Rectal smooth muscle tissue (tissue), 1 donor: ENCODE data around the gene TAS2R16.

Source experiments
- H3K27ac ChIP-seq: one replicate; pipeline ENCODE4 v1.7.0; 2013; ENCODE audit warnings: low read depth, low read length, inconsistent platforms
- H3K27me3 ChIP-seq: one replicate; pipeline ENCODE4 v1.7.0; 2013; ENCODE audit warnings: low read length; ENCODE audit not compliant: control insufficient read depth, insufficient read depth
- H3K36me3 ChIP-seq: one replicate; pipeline ENCODE4 v1.7.0; 2013; ENCODE audit warnings: low read length; ENCODE audit not compliant: control insufficient read depth, insufficient read depth
- H3K4me1 ChIP-seq: one replicate; pipeline ENCODE4 v1.7.0; 2013; ENCODE audit warnings: low read length; ENCODE audit not compliant: control insufficient read depth, insufficient read depth
- H3K4me3 ChIP-seq: one replicate; pipeline ENCODE4 v1.7.0; 2013; ENCODE audit warnings: low read length
- H3K9ac ChIP-seq: one replicate; pipeline ENCODE4 v1.7.0; 2013; ENCODE audit warnings: low read length

Gene TAS2R16

DNA sequence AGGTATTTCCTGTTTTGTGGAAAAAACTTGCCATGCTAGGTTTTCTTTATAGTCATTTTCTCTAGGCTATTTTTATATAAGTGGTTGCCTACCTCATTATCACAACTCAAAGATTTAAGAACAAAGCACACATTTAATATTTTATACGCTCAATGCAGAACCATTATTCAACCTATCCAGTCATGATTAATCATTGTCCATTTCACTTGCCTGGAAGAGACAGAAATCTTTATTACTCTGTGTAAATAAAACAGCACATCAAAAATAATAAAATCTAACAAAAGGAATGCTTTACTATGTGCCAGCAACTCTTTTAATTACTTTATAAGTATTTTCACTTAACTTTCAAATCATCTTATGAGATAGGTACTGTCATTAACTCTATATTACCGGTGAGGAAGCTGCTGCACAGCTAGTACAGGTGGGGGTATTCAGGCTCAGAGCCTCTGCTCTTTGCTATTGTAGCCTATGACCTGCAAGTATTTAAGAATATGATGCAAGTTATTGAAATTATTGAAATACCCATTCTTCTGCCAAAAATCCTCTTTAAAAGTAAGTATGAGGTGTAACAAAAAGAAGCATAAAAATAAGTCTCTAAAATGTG, 16.4 kb upstream of the TAS2R16 start:
- H3K4me1 ChIP-seq = no peaks in the 10 kb centered on the region
- H3K9ac ChIP-seq = no peak overlapping the region
- H3K27me3 ChIP-seq = no peaks in the 10 kb centered on the region
- no peaks in the 10 kb centered on the region for H3K36me3 ChIP-seq
- H3K27ac ChIP-seq = no peak overlapping the region
- no peak overlapping the region for H3K4me3 ChIP-seq

DNA sequence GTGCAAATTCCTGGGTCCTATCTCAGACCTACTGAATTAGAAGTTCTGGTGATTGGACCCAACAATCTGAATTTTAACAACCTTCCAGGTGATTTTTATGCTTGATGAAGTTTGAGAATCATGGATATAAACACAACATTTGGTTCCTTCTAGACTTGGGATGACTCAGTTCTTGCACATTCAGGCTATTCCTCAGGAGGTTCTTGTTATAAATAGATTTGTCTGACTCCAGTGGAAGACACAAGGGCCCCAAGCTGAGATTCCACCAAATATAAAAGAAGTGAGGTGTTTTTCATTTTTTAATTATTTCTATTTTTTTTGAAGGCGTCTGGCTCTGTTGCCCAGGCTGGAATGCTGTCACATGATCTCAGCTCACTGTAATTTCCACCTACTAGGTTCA, 9.4 kb upstream of the TAS2R16 start:
- Histone ChIP-seq H3K27me3 (no peaks in the 10 kb centered on the region), H3K4me1 (no peaks in the 10 kb centered on the region), H3K4me3 (no peak overlapping the region), H3K27ac (no peak overlapping the region), H3K36me3 (no peaks in the 10 kb centered on the region), H3K9ac (no peak overlapping the region)

DNA sequence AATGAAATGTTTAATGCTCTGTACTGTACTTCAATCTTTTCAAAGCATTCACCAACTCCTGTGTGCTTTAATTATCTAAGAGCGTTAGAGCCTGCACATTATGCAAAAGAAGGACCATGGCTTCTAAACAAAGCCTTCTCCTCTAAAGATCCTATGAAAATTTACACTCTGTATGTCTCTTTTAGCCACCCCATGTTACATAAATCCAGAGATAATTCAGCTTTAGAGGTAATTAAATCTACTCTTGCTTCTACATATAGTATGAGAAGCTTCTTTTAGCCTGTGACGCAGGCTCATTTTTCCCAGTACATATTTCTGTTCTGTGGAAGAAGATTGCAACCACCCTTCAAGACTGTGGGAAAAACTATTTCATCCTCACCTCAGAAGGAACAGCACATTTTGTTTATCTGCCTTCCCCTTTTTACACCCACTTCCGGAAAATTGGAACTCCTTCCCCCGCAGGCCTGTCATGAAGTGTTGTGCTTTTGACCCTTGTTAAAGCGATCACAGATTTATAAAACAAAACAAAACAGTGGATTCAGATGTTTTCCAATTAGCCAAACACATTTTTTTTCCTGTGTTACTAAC, 8.1 kb upstream of the TAS2R16 start:
- H3K9ac ChIP-seq = no peak overlapping the region
- no peaks in the 10 kb centered on the region for H3K36me3 ChIP-seq
- no peaks in the 10 kb centered on the region for H3K27me3 ChIP-seq
- no peak overlapping the region for H3K27ac ChIP-seq
- H3K4me1 ChIP-seq = no peaks in the 10 kb centered on the region
- no peak overlapping the region for H3K4me3 ChIP-seq

DNA sequence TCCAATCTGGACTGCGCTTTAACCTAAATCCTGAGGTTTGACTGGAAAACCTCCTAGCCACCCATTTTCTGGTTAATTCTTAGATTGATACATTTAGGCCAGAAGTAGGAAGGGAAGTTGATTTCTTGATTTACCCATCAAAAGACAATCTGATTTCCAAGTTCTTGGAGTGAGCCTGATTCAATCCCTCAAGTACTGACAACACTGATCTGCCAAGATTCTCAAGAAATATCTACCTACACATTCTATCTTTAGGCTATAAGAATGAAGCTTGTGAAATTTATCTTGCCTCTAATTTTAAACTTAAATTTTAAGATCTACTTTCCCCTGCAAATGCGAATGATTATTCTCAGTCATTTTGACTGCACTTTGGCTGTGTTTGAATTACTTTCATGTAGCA, 5.9 kb downstream of the TAS2R16 start:
- no peaks in the 10 kb centered on the region for H3K4me1 ChIP-seq
- no peak overlapping the region for H3K27ac ChIP-seq
- no peak overlapping the region for H3K4me3 ChIP-seq
- H3K9ac ChIP-seq = no peak overlapping the region
- no peaks in the 10 kb centered on the region for H3K27me3 ChIP-seq
- H3K36me3 ChIP-seq = no peaks in the 10 kb centered on the region

DNA sequence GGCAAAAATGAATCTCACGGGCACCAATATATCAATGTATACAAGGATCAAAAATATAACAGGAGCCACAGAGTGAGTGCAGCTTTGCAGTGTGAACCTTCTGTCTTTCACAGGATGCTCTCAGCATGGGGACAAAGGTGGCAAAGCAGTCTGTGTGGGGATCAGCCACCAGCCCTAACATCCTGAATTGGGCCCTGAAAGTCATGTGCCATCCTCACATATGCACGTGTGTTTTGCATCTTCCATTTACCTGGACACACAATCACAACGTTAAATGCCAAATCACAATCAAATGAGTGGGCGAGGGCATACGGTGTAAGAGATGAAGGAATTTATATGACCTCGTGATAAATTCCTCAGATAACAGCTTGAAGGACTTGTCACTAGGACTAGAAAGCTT, 6.5 kb downstream of the TAS2R16 start:
- Histone ChIP-seq H3K4me1 (no peaks in the 10 kb centered on the region), H3K9ac (no peak overlapping the region), H3K27me3 (no peaks in the 10 kb centered on the region), H3K36me3 (no peaks in the 10 kb centered on the region), H3K27ac (no peak overlapping the region), H3K4me3 (no peak overlapping the region)

DNA sequence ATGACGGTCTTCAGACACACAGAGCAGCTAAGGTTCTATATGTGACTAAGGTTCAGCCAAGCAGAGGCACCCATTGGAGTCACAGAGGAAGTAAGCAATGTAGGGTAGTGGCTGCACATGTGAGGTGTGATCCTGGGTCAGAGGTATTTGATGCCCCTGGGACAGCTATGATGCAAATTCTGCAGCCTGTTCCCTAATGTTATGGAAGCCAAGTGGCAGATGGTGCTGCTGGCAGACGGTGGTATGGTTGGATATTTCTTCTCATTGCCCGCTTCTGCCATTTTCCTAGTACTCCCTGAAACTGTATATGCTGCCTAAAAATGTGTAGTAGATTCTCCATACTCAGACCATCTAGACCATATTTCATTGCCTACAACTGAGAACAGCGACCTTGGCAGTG, 7.2 kb downstream of the TAS2R16 start:
- H3K4me1 ChIP-seq = no peaks in the 10 kb centered on the region
- H3K36me3 ChIP-seq = no peaks in the 10 kb centered on the region
- no peak overlapping the region for H3K27ac ChIP-seq
- H3K9ac ChIP-seq = no peak overlapping the region
- no peak overlapping the region for H3K4me3 ChIP-seq
- H3K27me3 ChIP-seq = no peaks in the 10 kb centered on the region

DNA sequence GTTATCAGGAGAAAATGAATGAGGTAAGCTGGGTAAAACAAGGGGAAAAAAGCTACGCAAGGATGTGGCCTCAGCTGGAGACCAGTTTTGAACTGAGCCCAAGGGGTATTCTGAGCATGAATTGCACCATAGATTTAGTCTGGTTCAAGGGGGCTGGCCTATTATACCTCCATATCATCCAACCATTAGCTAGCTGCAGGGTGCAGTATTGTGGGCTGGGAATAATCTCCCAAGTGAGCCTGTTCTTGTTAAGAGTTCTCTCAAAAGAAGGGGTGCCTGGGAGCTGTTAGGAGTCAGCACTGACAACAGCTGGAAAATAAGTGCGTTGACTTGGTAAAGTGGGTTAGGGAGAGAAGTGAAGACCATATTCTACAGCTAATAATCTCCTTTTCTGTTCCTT, 8.0 kb downstream of the TAS2R16 start:
- Histone ChIP-seq H3K4me1 (no peaks in the 10 kb centered on the region), H3K4me3 (no peak overlapping the region), H3K36me3 (no peaks in the 10 kb centered on the region), H3K27me3 (no peaks in the 10 kb centered on the region), H3K9ac (no peak overlapping the region), H3K27ac (no peak overlapping the region)

DNA sequence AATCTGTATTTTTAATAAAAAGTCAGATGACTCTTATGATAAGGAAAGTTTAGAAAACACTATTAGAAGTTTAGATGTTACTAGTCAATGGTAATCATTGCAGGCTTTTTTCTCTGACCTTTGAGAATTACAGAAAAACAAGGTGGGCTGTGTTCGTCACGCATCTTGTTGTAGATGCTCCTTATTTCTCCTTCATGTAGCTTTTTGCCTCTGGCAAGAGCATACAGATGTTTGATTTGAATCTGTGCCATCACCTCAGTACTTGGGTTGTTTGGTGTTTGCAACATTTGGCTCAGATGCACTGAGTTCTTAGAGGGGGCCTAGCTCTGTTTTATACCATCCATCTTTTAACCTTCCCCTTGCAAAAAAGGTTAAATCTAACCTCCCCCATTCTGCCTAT, 11.5 kb downstream of the TAS2R16 start:
- Histone ChIP-seq H3K9ac (no peak overlapping the region), H3K4me3 (no peak overlapping the region), H3K27ac (no peak overlapping the region), H3K27me3 (no peaks in the 10 kb centered on the region), H3K4me1 (no peaks in the 10 kb centered on the region), H3K36me3 (no peaks in the 10 kb centered on the region)

DNA sequence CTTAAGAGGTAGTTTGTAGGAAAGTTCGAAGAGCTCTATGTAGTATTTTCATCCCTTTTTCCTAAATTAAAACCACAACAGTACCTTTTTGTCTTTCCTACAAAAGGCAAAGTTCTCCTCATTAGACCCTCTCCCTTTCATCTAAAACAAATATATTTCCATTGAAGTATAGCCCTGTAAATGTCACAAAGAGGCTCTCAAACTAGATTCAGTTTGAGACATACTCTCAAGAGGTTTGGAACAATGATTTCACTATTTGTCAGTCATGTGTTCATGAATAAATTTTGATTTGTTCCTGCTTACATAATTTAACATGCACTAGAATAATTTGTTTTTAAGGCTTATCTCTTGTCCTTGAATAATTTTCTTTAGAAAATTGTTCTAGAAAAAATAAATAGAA, 12.2 kb downstream of the TAS2R16 start:
- H3K4me1 ChIP-seq = no peaks in the 10 kb centered on the region

DNA sequence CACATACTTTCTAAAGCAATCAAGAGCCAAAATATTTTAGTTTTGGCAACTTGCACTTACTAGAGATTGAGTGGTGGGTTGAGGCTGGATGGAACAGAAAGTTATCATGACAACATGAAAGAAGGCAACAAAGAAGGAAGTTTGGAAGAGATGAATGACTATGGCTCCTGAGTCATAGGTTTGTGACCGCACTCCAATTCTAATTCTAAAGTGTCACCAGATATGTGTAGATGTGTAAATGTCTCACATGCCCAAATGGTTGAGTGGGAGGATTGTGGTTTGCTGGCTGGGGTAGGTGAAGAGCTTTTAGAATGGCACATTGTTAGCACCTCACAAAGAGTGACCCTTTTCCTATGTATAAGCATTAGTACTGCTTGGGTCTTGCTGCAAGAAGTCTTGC, 20.2 kb downstream of the TAS2R16 start:
- Histone ChIP-seq H3K4me1 (no peaks in the 10 kb centered on the region), H3K9ac (no peak overlapping the region), H3K27me3 (no peaks in the 10 kb centered on the region), H3K4me3 (no peak overlapping the region), H3K27ac (no peak overlapping the region), H3K36me3 (no peaks in the 10 kb centered on the region)

More for the DNA sequence above, 12.2 kb downstream of the TAS2R16 start:
- H3K36me3 ChIP-seq = no peaks in the 10 kb centered on the region
- no peaks in the 10 kb centered on the region for H3K27me3 ChIP-seq
- H3K27ac ChIP-seq = no peak overlapping the region
- no peak overlapping the region for H3K4me3 ChIP-seq
- H3K9ac ChIP-seq = no peak overlapping the region

DNA sequence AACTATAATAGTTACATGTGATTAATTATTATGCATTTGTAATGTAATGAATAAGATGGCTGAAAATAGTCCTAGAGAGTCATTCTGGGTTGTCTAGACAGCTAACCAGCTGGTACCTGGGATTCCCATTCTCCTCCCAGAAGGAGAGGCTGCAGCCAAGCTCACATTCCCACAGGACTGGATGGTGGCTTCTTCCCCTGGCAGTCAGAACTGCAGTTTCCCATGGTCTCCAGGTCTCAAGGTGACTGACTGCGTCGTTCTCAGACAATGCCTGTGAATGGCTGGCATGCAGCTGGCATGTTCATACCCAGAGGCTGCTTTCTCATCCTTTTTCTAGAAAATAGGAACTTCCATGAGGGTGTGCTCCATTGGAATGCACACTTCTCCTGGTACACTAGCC, 21.3 kb downstream of the TAS2R16 start:
- Histone ChIP-seq H3K4me1 (no peaks in the 10 kb centered on the region), H3K27ac (no peak overlapping the region), H3K36me3 (no peaks in the 10 kb centered on the region), H3K4me3 (no peak overlapping the region), H3K27me3 (no peaks in the 10 kb centered on the region), H3K9ac (no peak overlapping the region)

DNA sequence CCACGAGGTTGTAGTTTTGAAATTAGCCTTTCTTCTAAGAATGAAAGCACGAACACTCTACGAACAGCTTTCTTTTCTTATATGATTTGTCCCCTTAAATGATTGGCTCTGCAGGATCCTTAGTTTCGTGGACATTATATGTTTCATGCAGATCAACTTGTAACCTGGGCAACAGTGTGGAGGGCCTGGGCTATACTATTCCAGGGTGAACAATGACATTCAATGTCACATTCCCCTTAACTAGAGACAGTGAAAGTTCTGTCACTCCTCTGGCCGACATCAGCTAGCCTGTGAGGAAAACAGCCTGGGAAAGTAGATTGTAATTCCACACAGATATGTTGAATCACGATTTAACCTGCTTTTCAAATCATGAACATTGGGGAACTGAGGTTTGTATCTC, 23.4 kb downstream of the TAS2R16 start:
- Histone ChIP-seq H3K27me3 (no peaks in the 10 kb centered on the region), H3K4me1 (no peaks in the 10 kb centered on the region), H3K4me3 (no peak overlapping the region), H3K27ac (no peak overlapping the region), H3K36me3 (no peaks in the 10 kb centered on the region), H3K9ac (no peak overlapping the region)
